H9 (cell line): ENCODE data around the gene ITGB7. TPM values are rescaled to one million over a fixed set of nuclear protein-coding genes. Genes with fewer than 3 reads are reported as not detected.

ENCODE experiments used
- DNase-seq: peaks from one replicate; pipeline ENCODE4 v3.0.0-alpha.2; 2017
- H2AFZ ChIP-seq: one replicate; pipeline ENCODE4 v1.6.1; 2013; ENCODE audit warnings: mild to moderate bottlenecking, low read length, control low read depth, moderate library complexity
- H2AK5ac ChIP-seq: 2 replicates; pipeline ENCODE4 v1.6.1; 2013; ENCODE audit warnings: low read length, control low read depth, mixed read lengths; ENCODE audit not compliant: insufficient read length
- H2BK120ac ChIP-seq: one replicate; pipeline ENCODE4 v1.6.1; 2013; ENCODE audit warnings: low read depth, mild to moderate bottlenecking, low read length, control low read depth, inconsistent platforms; ENCODE audit not compliant: poor library complexity, severe bottlenecking
- H2BK12ac ChIP-seq: 2 replicates; pipeline ENCODE4 v1.6.1; 2013; ENCODE audit warnings: low read length, control low read depth, mixed read lengths, low read depth; ENCODE audit not compliant: insufficient read length
- H2BK15ac ChIP-seq: 2 replicates; pipeline ENCODE4 v1.6.1; 2013; ENCODE audit warnings: low read depth, low read length, control low read depth
- H2BK20ac ChIP-seq: one replicate; pipeline ENCODE4 v1.6.1; 2013; ENCODE audit warnings: low read depth, mild to moderate bottlenecking, low read length, control low read depth, inconsistent platforms; ENCODE audit not compliant: poor library complexity, severe bottlenecking
- H2BK5ac ChIP-seq: 2 replicates; pipeline ENCODE4 v1.6.1; 2013; ENCODE audit warnings: low read length, control low read depth, mixed read lengths; ENCODE audit not compliant: insufficient read length
- H3K14ac ChIP-seq: 2 replicates; pipeline ENCODE4 v1.6.1; 2013; ENCODE audit warnings: low read length, control low read depth; ENCODE audit not compliant: insufficient read depth
- H3K18ac ChIP-seq: 2 replicates; pipeline ENCODE4 v1.6.1; 2013; ENCODE audit warnings: low read depth, mild to moderate bottlenecking, mixed read lengths, low read length, control low read depth; ENCODE audit not compliant: insufficient read length
- H3K23ac ChIP-seq: 2 replicates; pipeline ENCODE4 v1.6.1; 2013; ENCODE audit warnings: low read length, control low read depth, mixed read lengths, low read depth; ENCODE audit not compliant: insufficient read length
- H3K23me2 ChIP-seq: 2 replicates; pipeline ENCODE4 v1.6.1; 2013; ENCODE audit warnings: low read depth, mild to moderate bottlenecking, mixed read lengths, low read length, control low read depth; ENCODE audit not compliant: insufficient read length, poor library complexity, severe bottlenecking
- H3K27ac ChIP-seq: 2 replicates; pipeline ENCODE4 v1.5.1; 2013; ENCODE audit warnings: low read length, control low read depth, mixed read lengths, low read depth; ENCODE audit not compliant: insufficient read length
- H3K27me3 ChIP-seq: 2 replicates; pipeline ENCODE4 v1.6.1; 2013; ENCODE audit warnings: low read length, control low read depth, inconsistent platforms; ENCODE audit not compliant: insufficient read depth
- H3K4ac ChIP-seq: 2 replicates; pipeline ENCODE4 v1.6.1; 2013; ENCODE audit warnings: low read depth, mild to moderate bottlenecking, control low read depth, inconsistent platforms, low read length, moderate library complexity
- H3K4me1 ChIP-seq: 2 replicates; pipeline ENCODE4 v1.6.1; 2013; ENCODE audit warnings: low read length, control low read depth, inconsistent platforms; ENCODE audit not compliant: insufficient read depth
- H3K4me2 ChIP-seq: 2 replicates; pipeline ENCODE4 v1.6.1; 2013; ENCODE audit warnings: low read length, control low read depth, mixed read lengths; ENCODE audit not compliant: insufficient read length, insufficient read depth
- H3K56ac ChIP-seq: 2 replicates; pipeline ENCODE4 v1.6.1; 2013; ENCODE audit warnings: low read depth, mild to moderate bottlenecking, mixed read lengths, low read length, control low read depth; ENCODE audit not compliant: insufficient read length
- H3K79me1 ChIP-seq: 2 replicates; pipeline ENCODE4 v1.6.1; 2013; ENCODE audit warnings: low read depth, mild to moderate bottlenecking, moderate library complexity, low read length, control low read depth, inconsistent platforms; ENCODE audit not compliant: insufficient read depth, poor library complexity, severe bottlenecking
- H3K79me2 ChIP-seq: 2 replicates; pipeline ENCODE4 v1.6.1; 2013; ENCODE audit warnings: low read length, control low read depth, inconsistent platforms; ENCODE audit not compliant: insufficient read depth
- H3K9ac ChIP-seq: 2 replicates; pipeline ENCODE4 v1.6.1; 2013; ENCODE audit warnings: low read length, control low read depth, mixed read lengths; ENCODE audit not compliant: insufficient read length; ENCODE audit errors: extremely low read depth
- H3K9me3 ChIP-seq: one replicate; pipeline ENCODE4 v1.6.1; 2013; ENCODE audit warnings: low read depth, low read length, inconsistent platforms; ENCODE audit not compliant: control insufficient read depth
- H3T11ph ChIP-seq: one replicate; pipeline ENCODE4 v1.6.1; 2013; ENCODE audit warnings: mild to moderate bottlenecking, low read length, control low read depth, inconsistent platforms
- H4K20me1 ChIP-seq: one replicate; pipeline ENCODE4 v1.6.1; 2013; ENCODE audit not compliant: control insufficient read depth, insufficient read length, insufficient read depth
- H4K5ac ChIP-seq: 2 replicates; pipeline ENCODE4 v1.6.1; 2013; ENCODE audit warnings: low read depth, mild to moderate bottlenecking, mixed read lengths, low read length, control low read depth; ENCODE audit not compliant: insufficient read length
- H4K8ac ChIP-seq: replicated peaks from 2 replicates; pipeline ENCODE4 v1.6.1; 2013; ENCODE audit warnings: low read length, control low read depth, mixed read lengths, low read depth; ENCODE audit not compliant: insufficient read length
- H4K91ac ChIP-seq: 2 replicates; pipeline ENCODE4 v1.6.1; 2013; ENCODE audit warnings: low read depth, mild to moderate bottlenecking, moderate library complexity, mixed read lengths, low read length, control low read depth; ENCODE audit not compliant: insufficient read length
- H3K27ac Mint-ChIP-seq, 3 experiments: 2 replicates in 2 of 3; 3 replicates in 1 of 3; pipeline ENCODE4 v1.8.0; 2020 to 2021; ENCODE audit warnings: mixed read lengths in 3 of 3, mild to moderate bottlenecking in 1 of 3, moderate library complexity in 1 of 3
- H3K27me3 Mint-ChIP-seq: 2 replicates; pipeline ENCODE4 v1.8.0; 2021; ENCODE audit warnings: low read depth, mild to moderate bottlenecking, moderate library complexity, mixed read lengths
- H3K36me3 Mint-ChIP-seq, 3 experiments: 2 replicates in 2 of 3; 3 replicates in 1 of 3; pipeline ENCODE4 v1.8.0; 2020 to 2021; ENCODE audit warnings: low read depth in 3 of 3, mixed read lengths in 3 of 3; ENCODE audit not compliant: insufficient read depth in 1 of 3
- H3K4me1 Mint-ChIP-seq, 2 experiments: 2 replicates each; pipeline ENCODE4 v1.8.0; 2020; ENCODE audit warnings: mixed read lengths in 2 of 2
- H3K4me3 Mint-ChIP-seq, 2 experiments: 2 replicates in 1 of 2; 3 replicates in 1 of 2; pipeline ENCODE4 v1.8.0; 2020 to 2021; ENCODE audit warnings: mild to moderate bottlenecking in 2 of 2, mixed read lengths in 2 of 2, moderate library complexity in 1 of 2
- H3K9me3 Mint-ChIP-seq, 2 experiments: 2 replicates in 1 of 2; 3 replicates in 1 of 2; pipeline ENCODE4 v1.8.0; 2020; ENCODE audit warnings: mild to moderate bottlenecking in 2 of 2, mixed read lengths in 2 of 2, moderate library complexity in 1 of 2
- CTCF ChIP-seq: fragments of 200-600 bp; sonication (generic); conservative IDR thresholded peaks from 3 replicates; pipeline ENCODE4 v1.8.0; 2021; ENCODE audit warnings: antibody characterized with exemption, mild to moderate bottlenecking
- WGBS: extraction: QIAGEN DNeasy Blood & Tissue Kit; methylation state at CpG from one replicate; pipeline ENCODE4 v1.1.7; 2013; ENCODE audit warnings: missing lambda C conversion rate, low lambda C conversion rate, mixed read lengths; ENCODE audit not compliant: insufficient read length; ENCODE audit errors: extremely low coverage; 5-methylcytosine and 5-hydroxymethylcytosine counted together
- total RNA-seq: library from RNA; stranded (reverse); gene quantifications from 2 replicates; pipeline ENCODE4 v1.2.1, GENCODE V29; 2021

ITGB7 gene
- total RNA-seq, 1 experiment from 2014 or later: 0.39 TPM

GRCh38 chr12:53231671-53231920, 24.5 kb upstream of the ITGB7 start:
- no peak overlapping the region for H4K8ac ChIP-seq
- H2BK20ac ChIP-seq: no peak overlapping the region
- H2BK5ac ChIP-seq: no peak overlapping the region
- no peak overlapping the region for H3T11ph ChIP-seq
- Mint-ChIP-seq H3K27ac (peak overlapping the region in 1 of 3 experiments; percentile 96; a peak in 1 of 7 replicates), H3K9me3 (no peaks in the 10 kb centered on the region), H3K27me3 (peaks cover 12% of the 10 kb centered on the region), H3K36me3 (peaks cover 4 to 17% (median 9%) of the 10 kb centered on the region in 3 experiments; a peak in 6 of 7 replicates), H3K4me1 (peaks cover 80 to 85% of the 10 kb centered on the region in 2 experiments), H3K4me3 (peak overlapping the region; percentile 73 to 89)
- no peak overlapping the region for H3K18ac ChIP-seq
- no peaks in the 10 kb centered on the region for H3K9me3 ChIP-seq
- no peaks in the 10 kb centered on the region for H3K79me1 ChIP-seq
- H3K56ac ChIP-seq: no peak overlapping the region
- no peak overlapping the region for H2AFZ ChIP-seq
- no peak for DNase-seq
- H3K23ac ChIP-seq: no peak overlapping the region
- H3K4me2 ChIP-seq: peak overlapping the region; percentile 94
- no peak overlapping the region for H2AK5ac ChIP-seq
- no peak overlapping the region for H3K14ac ChIP-seq
- TF ChIP-seq CTCF: no peak
- no peak overlapping the region for H4K5ac ChIP-seq
- H3K27ac ChIP-seq: no peak overlapping the region
- H4K20me1 ChIP-seq: no peaks in the 10 kb centered on the region
- H3K27me3 ChIP-seq: no peaks in the 10 kb centered on the region; the same call in 1 of the 2 replicates
- no peak overlapping the region for H4K91ac ChIP-seq
- H3K23me2 ChIP-seq: peaks cover 16% of the 10 kb centered on the region
- H3K4me1 ChIP-seq: peaks cover 22% of the 10 kb centered on the region; the same call in 1 of the 2 replicates
- no peak overlapping the region for H2BK15ac ChIP-seq
- H2BK120ac ChIP-seq: no peak overlapping the region
- no peak overlapping the region for H3K9ac ChIP-seq
- no peak overlapping the region for H2BK12ac ChIP-seq
- WGBS: no CpG with 5 or more reads among the region's 9 CpGs
- H3K79me2 ChIP-seq: no peaks in the 10 kb centered on the region
- no peak overlapping the region for H3K4ac ChIP-seq
